Fibroblast of the aortic adventitia (primary cell): ENCODE data around the gene FRMD3. TPM values are rescaled to one million over a fixed set of nuclear protein-coding genes. Genes with fewer than 3 reads are reported as not detected.

Source experiments
- DNase-seq: peaks from one replicate; pipeline ENCODE4 v3.0.0-alpha.2; 2010; ENCODE audit warnings: low read depth
- H3K4me3 ChIP-seq: 2 replicates; pipeline ENCODE4 v1.5.1; 2011; ENCODE audit warnings: low read depth, mild to moderate bottlenecking, control low read depth, low read length, moderate library complexity
- CTCF ChIP-seq: IDR thresholded peaks from 2 replicates; pipeline ENCODE4 v1.5.1; 2011; ENCODE audit warnings: mild to moderate bottlenecking, low read length, control low read depth, inconsistent platforms; ENCODE audit not compliant: insufficient read depth
- total RNA-seq: library from RNA; depleted of rRNA; stranded (reverse); fragments of >200 nt; gene quantifications from 2 replicates; pipeline ENCODE4 v1.2.3, GENCODE V29; 2012; ENCODE audit warnings: low replicate concordance

FRMD3 gene
- total RNA-seq, 1 donor = 4.8 TPM

GRCh38 chr9:83238871-83239640 lies 299.1 kb downstream of the FRMD3 start:
- TF ChIP-seq CTCF = no peak
- no peak overlapping the region for H3K4me3 ChIP-seq
- DNase-seq = peak; percentile 35

- no peak overlapping the region for H3K4me3 ChIP-seq
- no peak for DNase-seq
- TF ChIP-seq CTCF = no peak
These were observed 302.0 kb downstream of the FRMD3 start for GRCh38 chr9:83236029-83236696.

- no peak for DNase-seq
- TF ChIP-seq CTCF = no peak
- H3K4me3 ChIP-seq = no peak overlapping the region
These were observed 302.7 kb downstream of the FRMD3 start for GRCh38 chr9:83235526-83235925.

- DNase-seq = peak; percentile 56
- H3K4me3 ChIP-seq = no peak overlapping the region
- no peak for TF ChIP-seq CTCF
These were observed 303.7 kb downstream of the FRMD3 start for GRCh38 chr9:83234541-83234940.

GRCh38 chr9:83233647-83234046 lies 304.6 kb downstream of the FRMD3 start:
- no peak for DNase-seq
- TF ChIP-seq CTCF = no peak
- H3K4me3 ChIP-seq = no peak overlapping the region

- H3K4me3 ChIP-seq = no peak overlapping the region
- peak; percentile 54 for DNase-seq
- peak; percentile 43 for TF ChIP-seq CTCF
These were observed 307.2 kb downstream of the FRMD3 start for GRCh38 chr9:83231039-83231438.

- H3K4me3 ChIP-seq = no peak overlapping the region
- peak; percentile 93 for DNase-seq
- TF ChIP-seq CTCF = no peak
These were observed 317.5 kb downstream of the FRMD3 start for GRCh38 chr9:83220730-83221129.
